ENCODE measurements around the gene ARID3C.

ARID3C gene

GRCh38 chr9:34628656-34629490, at the start of gene ARID3C:
ARID3C (minus strand) TSS chr9:34629066; CDS start chr9:34628014, 1,052 bp downstream.
- no peak for DNase-seq (ENCODE audit: low read depth, low spot score)

GRCh38 chr9:34675869-34676268, 47.0 kb upstream of the ARID3C start:
- DNase-seq (ENCODE audit: low read depth, low spot score) = no peak

DNA sequence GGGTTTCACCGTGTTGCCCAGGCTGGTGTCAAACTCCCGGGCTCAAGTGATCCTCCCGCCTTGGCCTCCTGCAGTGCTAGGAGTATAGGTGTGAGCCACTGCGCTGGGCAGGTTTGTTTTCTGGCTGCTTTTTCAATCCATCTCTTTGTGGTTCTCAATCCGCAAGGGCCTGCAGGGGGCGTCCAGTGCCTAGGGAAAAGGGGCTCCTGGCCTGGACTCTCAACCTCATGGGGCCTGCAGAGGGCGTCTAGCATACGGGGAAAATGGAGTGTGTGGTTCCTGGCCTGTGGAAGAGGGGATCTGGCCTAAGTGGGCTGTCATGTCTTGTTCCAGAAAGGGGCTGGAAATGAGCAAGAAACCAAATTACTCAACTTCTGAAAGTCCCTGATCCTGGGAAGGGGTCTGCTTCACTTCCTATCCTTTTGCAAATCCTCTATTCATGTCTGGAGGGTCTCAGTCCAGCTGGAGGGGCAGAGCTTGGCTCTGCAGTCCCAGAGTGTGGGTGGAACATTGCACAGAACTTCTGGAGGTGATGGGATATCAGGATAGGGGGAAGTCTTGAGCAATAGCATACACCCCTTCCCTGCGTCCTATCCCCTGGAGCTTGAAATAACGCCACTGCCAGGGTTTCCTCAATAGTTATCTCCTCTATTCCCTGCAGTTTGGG, 46.3 kb upstream of the ARID3C start:
- DNase-seq (ENCODE audit: low read depth, low spot score) = no peak

GRCh38 chr9:34674440-34674839, 45.6 kb upstream of the ARID3C start:
- no peak for DNase-seq (ENCODE audit: low read depth, low spot score)

GRCh38 chr9:34671307-34671706, 42.4 kb upstream of the ARID3C start:
- DNase-seq (ENCODE audit: low read depth, low spot score) = no peak

DNA sequence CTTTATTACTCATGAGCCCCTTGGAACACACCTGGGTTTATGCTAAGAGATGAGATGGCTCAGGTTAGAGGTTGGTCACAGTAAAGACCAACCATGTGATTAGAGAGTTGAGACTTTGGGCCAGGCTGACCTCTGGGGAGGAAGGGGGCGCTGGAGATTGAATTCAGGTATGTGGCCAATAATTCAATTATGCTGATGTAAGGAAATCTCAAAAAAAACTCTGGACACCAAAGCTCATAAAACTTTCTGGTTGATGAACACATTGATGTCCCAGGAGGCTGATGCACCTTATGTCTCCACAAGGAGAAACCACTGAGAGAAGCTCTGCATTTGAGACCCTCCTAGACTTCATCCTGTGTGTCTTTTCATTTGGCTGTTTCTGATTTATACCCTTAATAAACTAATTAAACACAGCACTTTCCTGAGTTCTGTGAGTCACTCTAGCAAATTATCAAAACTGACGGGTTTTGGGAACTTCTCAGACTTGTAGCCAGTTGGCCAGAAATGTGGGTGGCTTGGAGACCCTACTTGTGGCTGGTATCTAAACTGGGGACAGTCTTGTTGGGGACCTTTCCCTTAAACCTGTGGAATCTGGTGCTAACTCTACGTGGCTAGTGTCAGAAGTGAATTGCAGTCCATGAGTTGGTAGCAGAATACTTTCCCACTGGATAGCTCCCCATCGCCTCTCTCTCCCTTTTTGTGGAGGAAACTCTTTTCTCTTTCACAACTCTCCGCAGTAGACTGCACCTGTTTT, 41.1 kb upstream of the ARID3C start:
- DNase-seq (ENCODE audit: low read depth, low spot score) = no peak

DNA sequence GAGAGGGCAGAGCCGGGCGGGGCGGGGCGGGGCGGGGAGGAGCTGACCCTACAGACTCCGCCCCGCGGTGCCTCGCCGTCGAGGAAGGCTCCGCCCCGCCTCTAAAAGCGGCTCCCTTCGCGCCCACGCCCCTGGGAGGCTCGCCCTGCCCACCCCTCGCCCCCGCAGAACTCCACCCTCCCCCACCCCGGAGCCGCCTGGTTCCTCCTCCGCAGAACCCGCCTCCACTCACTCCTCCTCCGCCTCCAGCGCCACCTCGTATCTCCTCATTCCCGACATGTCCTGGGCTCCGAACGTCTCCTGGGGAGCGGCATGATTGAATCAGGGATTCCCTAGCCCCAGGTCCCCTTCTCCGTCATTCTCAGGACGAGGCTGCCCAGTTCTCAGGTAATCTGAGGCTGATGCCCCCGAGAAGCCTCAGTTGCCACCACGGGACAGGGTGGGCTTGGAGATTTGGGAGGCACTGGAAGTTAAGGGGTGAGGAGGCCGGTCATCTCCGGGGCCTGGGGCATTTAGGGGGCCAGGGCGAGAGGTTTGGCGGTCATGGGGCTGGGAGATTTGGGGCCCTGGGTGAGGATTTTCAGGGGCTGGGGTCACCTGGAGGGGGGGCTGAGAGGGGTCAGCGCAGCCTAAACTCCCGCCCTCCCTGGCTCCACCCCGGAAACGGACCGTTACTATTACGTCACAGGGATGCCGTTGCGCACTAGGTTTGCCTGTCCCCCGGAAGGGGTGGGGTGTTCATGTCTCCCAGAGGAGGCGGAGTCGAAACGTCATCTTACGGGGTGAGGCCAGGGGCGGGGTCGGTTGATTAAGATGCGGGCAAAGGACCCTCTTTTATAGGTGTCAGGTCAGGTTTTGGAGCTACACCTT, 36.8 kb upstream of the ARID3C start:
- peak; percentile 72 for DNase-seq (ENCODE audit: low read depth, low spot score)

DNA sequence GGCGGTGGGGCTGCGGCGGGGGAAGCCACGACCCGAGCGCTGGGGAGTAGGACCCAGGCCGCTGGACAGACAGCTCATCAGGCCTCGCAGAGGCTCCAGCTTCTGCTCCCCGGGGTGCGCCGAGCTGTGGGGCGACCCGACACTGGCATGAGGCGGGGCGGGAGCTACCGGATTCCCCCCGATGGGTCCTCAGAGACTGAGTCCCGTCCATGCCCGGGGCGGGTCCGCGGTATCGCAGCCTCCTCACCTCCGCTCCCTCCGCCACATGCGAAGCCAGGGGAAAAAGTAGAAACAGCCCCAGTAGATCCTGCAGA, 36.2 kb upstream of the ARID3C start:
- no peak for DNase-seq (ENCODE audit: low read depth, low spot score)

- peak; percentile 34 for DNase-seq (ENCODE audit: low read depth, low spot score)
Measured at GRCh38 chr9:34664281-34665066, 35.6 kb upstream of the ARID3C start.

DNA sequence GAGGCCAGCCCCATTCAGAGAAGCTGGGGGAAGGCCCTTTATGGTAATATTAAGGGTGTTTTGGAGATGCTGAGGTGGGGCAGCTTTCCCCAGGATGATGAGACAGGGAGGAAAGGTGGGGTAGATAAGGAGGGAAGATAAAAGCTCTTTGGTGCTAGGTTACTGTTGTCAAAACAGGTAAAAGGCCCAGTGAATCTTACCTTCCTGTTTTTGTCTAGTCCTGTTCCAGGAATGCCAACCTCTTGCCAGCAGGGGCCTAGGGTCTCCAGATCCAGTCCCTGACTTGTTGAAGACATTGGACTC, 34.4 kb upstream of the ARID3C start:
- DNase-seq (ENCODE audit: low read depth, low spot score) = no peak

GRCh38 chr9:34662526-34663302, 33.8 kb upstream of the ARID3C start, which contains the start of gene CCL27:
CCL27 (minus strand) TSS chr9:34662657; CDS start chr9:34662633, 24 bp downstream.
- no peak for DNase-seq (ENCODE audit: low read depth, low spot score)

DNA sequence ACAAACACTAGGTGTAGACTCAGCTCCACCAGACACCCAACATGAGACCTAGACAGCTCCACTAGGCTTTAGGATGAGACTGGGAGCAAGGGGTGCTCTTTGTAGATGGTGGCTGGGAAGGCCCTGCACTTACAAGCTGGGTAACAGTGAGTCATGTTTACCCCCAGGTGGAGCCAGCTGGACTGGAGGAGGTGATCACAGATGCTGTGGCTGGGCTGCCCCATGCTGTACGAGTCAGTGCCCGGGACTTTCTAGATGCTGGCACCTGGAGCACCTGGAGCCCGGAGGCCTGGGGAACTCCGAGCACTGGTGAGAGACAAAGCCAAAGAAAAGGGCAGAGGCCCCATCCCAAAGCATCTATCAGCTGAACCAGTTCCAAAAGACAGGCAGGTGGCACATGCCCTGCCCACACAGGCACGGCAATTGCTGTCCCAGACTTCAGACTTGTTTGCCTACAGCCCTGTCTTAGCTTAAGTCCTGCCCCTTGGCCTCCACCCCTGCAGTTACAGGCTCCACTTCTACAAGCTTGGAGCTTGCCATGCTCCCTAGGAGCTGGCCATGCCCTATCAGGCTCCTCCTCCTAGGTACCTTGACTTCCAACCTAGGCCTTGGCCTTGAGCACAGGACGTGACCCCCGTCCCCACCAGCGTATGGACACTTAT, 30.9 kb upstream of the ARID3C start:
- no peak for DNase-seq (ENCODE audit: low read depth, low spot score)

DNA sequence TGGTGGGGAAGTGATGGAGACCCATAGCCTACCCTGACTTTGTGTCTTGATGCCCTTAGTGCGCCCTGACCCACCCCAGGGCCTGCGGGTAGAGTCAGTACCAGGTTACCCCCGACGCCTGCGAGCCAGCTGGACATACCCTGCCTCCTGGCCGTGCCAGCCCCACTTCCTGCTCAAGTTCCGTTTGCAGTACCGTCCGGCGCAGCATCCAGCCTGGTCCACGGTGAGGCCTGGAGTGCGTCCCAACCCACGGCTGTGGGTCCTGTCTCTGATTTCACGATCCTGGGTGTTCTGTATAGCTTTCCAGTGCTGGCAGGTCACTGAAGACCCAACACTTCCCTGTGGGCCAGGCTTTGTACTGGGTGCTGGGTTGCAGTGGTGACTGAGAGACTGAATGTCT, 29.6 kb upstream of the ARID3C start:
- DNase-seq (ENCODE audit: low read depth, low spot score) = no peak

GRCh38 chr9:34656992-34657391, 28.1 kb upstream of the ARID3C start:
- no peak for DNase-seq (ENCODE audit: low read depth, low spot score)

GRCh38 chr9:34655394-34655793, 26.5 kb upstream of the ARID3C start:
- DNase-seq (ENCODE audit: low read depth, low spot score) = no peak

DNA sequence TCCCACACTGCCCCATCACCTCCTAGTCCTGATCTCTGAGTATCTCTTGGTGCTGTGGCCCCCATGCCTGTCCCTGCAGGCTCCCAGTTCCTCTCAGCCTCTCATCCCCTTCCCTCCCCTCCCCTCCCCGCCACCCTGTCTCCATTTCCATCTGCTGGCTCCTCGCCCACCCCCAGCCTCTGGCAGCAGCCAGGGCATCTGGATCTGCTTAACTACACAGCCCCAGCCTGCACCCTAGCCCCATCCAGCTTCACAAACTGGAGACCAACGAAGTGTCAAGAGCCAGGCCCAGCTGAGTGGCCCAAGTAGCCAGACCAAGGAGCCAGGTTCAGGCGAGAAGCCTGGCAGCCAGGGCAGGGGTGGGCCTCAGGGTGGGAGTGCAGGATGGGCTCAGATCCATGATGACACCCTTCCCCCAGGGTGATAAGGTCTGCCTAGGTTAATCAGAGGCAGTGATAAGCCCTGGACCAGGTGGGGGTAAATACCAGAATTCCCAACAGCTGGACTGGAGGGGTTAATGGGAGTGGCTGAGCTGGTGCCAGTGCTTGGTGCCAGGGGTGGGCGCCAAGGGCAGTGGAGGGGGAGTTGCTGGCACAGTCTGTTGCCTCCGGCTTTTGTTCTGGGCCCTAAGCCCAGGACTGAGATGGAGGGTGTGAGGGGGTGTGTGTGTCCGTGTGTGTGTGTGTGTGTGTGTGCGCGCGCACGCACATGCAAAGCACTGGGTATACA, 25.6 kb upstream of the ARID3C start:
- no peak for DNase-seq (ENCODE audit: low read depth, low spot score)

- DNase-seq (ENCODE audit: low read depth, low spot score) = no peak
Measured at GRCh38 chr9:34653151-34654072, 24.5 kb upstream of the ARID3C start.

- DNase-seq (ENCODE audit: low read depth, low spot score) = no peak
Measured at GRCh38 chr9:34652602-34653000, 23.7 kb upstream of the ARID3C start.

Measured in brain pericyte (primary cell).